GM10248 (cell line): Measurements from ENCODE around the gene ADGRF4.

Experiments
- CTCF ChIA-PET: fragments of 300-600 bp; sonication (Branson Sonifier 250); formaldehyde crosslinking; extraction: SDS; loops from one replicate; lab custom pipeline; 2021; ENCODE audit warnings: antibody characterized with exemption; lab: Yijun Ruan, JAX
- POLR2A ChIA-PET: fragments of 350-650 bp; sonication (Branson Sonifier 250); formaldehyde crosslinking; extraction: SDS; loops from one replicate; lab custom pipeline; 2020; ENCODE audit warnings: antibody characterized with exemption; lab: Yijun Ruan, JAX
- DNase-seq: peaks from one replicate; pipeline ENCODE4 v3.0.0; 2012; ENCODE audit errors: extremely low spot score
- CTCF ChIP-seq: IDR thresholded peaks from 2 replicates; pipeline ENCODE4 v1.5.1; 2012; ENCODE audit warnings: mild to moderate bottlenecking, low read depth; ENCODE audit errors: extremely low read depth, missing control alignments, control extremely low read depth

The ADGRF4 gene

GRCh38 chr6:47672816-47673215 lies 25.6 kb upstream of the ADGRF4 start:
- no peak for DNase-seq
- TF ChIP-seq CTCF = no peak
- CTCF ChIA-PET = interaction anchor here (2.1 kb wide), 1 partner anchor 61 kb away, joined by 7 read pairs; no protein-coding TSS in a partner anchor
- POLR2A ChIA-PET = no interaction called here

DNA sequence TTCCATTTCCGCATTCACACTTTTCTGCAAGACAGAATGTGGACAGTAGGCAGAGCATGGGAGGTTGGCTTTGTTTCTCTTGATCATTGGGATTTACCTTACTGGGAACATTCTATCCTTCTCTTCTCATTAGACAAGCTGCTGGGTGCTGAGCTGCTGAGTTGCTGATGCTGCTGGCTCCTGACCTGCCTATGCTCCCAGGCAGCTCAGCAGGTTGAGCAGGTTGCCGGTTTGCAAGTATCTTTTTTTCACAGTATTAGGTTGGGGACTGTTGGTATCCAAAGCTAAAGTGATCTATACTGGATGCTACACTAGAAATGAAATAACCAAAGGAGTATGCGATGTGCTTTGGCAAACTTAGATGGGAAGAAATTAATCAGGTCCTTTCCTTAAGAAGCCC lies 23.7 kb upstream of the ADGRF4 start:
- POLR2A ChIA-PET = no interaction called here
- TF ChIP-seq CTCF = no peak
- CTCF ChIA-PET = interaction anchor here (1.8 kb wide), 1 partner anchor 60 kb away, joined by 4 read pairs; no protein-coding TSS in a partner anchor
- no peak for DNase-seq

- CTCF ChIA-PET = interaction anchor here (2.2 to 2.3 kb wide), 2 partner anchors 9 to 24 kb away, joined by 6 to 8 read pairs; no protein-coding TSS in a partner anchor
- no peak for TF ChIP-seq CTCF
- POLR2A ChIA-PET = no interaction called here
- no peak for DNase-seq
These were observed 20.8 kb upstream of the ADGRF4 start for GRCh38 chr6:47677381-47678100.

DNA sequence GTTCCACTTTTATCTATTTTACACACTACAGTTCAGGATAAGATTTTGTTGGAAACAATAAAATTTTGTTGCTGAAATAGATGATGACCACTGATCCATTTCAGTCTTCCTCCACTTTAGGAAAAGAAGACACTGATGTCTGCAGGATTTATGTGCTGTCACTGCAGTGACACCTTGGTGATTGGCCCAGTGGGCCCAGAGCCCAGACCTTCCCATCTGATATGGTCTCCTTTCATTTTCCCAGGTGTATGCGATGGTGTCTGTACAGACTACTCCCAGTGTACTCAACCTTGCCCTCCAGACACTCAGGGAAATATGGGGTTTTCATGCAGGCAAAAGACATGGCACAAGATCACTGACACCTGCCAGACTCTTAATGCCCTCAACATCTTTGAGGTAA lies 19.6 kb upstream of the ADGRF4 start:
- no peak for TF ChIP-seq CTCF
- ChIA-PET CTCF (no interaction called here), POLR2A (no interaction called here)
- no peak for DNase-seq

DNA sequence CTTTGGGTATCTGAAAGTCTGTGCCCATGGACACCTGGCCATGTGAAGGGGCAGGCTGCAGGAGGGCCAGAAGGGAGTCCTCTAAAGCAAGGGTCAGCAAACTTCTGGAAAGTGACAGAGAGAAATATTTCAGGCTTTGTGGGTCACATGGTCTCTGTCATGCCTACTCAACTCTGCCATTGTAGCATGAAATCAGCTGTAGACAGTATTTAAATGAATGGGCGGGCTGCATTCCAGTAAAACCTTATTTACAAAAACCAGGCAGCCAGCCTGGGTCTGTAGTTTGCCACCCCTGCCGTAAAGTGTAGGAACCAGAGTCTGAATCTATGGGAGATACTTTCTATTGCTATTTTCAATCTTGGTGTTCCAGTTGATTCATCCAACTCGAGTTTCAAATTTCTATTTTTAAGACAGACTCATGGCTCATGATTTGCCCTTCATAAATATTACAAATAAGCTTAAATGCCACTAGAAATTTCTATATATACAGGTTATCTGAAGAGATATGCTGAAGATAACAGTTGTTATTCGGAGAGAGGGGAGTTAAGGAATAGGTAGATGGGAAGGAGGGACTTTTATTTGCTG lies 19.0 kb upstream of the ADGRF4 start:
- TF ChIP-seq CTCF = no peak
- ChIA-PET POLR2A (no interaction called here), CTCF (interaction anchor here (1.3 to 1.6 kb wide), 2 partner anchors 12 to 16 kb away, joined by 3 to 4 read pairs; no protein-coding TSS in a partner anchor)
- DNase-seq = no peak

- no peak for DNase-seq
- ChIA-PET POLR2A (no interaction called here), CTCF (interaction anchor here (1.3 to 1.6 kb wide), 2 partner anchors 12 to 16 kb away, joined by 3 to 4 read pairs; no protein-coding TSS in a partner anchor)
- no peak for TF ChIP-seq CTCF
These were observed 18.3 kb upstream of the ADGRF4 start for GRCh38 chr6:47680051-47680450.
